Vagina (tissue), 2 donors: ENCODE data around the gene TP53RK.

ENCODE experiments used
- POLR2A ChIP-seq, 2 donors: fragments of 450-650 bp; IDR thresholded peaks; one replicate each; pipeline ENCODE4 v1.6.1; 2017; ENCODE audit warnings: antibody characterized with exemption in 2 of 2, mild to moderate bottlenecking in 2 of 2, moderate library complexity in 2 of 2
- POLR2AphosphoS5 ChIP-seq, 2 donors: sonication (generic); formaldehyde crosslinking; IDR thresholded peaks; one replicate each; pipeline ENCODE4 v1.9.0; 2017; ENCODE audit warnings: antibody characterized with exemption in 2 of 2, mild to moderate bottlenecking in 2 of 2, low read depth in 1 of 2; ENCODE audit not compliant: insufficient read depth in 1 of 2
- TF ChIP-seq, protein P1 (sequence below), 3 experiments: fragments of 450-650 bp in 2 of 3; fragments of 200-600 bp in 1 of 3; sonication (generic) in 1 of 3; IDR thresholded peaks; one replicate each; pipeline ENCODE4 v1.5.1; 2017 to 2019; ENCODE audit warnings: antibody characterized with exemption in 3 of 3, mild to moderate bottlenecking in 2 of 3, moderate library complexity in 2 of 3

DNA sequence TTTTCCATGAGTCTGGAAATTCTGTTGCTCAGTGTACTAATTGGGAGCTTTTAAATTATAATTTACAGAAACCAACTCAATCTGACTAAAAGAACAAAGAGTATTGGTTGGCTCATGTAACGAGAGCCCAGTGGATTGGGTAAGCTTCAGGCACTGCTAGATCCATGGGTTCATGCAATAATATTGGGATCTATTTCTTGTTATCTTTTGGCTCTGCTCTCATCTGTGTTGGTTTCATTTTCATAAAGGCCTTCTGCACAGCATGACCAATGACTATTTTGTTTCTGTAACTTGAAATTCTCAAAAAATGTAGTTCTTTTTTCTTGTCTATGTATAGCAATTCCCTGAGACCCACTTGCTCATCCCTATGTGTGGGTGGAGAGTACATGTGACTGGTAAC lies 32.2 kb upstream of the TP53RK start:
- TF ChIP-seq, protein P1, sequence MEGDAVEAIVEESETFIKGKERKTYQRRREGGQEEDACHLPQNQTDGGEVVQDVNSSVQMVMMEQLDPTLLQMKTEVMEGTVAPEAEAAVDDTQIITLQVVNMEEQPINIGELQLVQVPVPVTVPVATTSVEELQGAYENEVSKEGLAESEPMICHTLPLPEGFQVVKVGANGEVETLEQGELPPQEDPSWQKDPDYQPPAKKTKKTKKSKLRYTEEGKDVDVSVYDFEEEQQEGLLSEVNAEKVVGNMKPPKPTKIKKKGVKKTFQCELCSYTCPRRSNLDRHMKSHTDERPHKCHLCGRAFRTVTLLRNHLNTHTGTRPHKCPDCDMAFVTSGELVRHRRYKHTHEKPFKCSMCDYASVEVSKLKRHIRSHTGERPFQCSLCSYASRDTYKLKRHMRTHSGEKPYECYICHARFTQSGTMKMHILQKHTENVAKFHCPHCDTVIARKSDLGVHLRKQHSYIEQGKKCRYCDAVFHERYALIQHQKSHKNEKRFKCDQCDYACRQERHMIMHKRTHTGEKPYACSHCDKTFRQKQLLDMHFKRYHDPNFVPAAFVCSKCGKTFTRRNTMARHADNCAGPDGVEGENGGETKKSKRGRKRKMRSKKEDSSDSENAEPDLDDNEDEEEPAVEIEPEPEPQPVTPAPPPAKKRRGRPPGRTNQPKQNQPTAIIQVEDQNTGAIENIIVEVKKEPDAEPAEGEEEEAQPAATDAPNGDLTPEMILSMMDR (IDR thresholded peaks at IDR 0.05) = no peak
- TF ChIP-seq POLR2A (IDR thresholded peaks at IDR 0.05) (no peak), POLR2AphosphoS5 (IDR thresholded peaks at IDR 0.05; ENCODE audit: insufficient read depth in 1 of 2, low read depth in 1 of 2) (no peak)
